DND-41 (cell line): ENCODE data around the gene SLC27A2.

Experiments
- ATAC-seq: fragments of 200-7000 bp; cut with Tn5 transposase; 3 replicates; pipeline ENCODE4 v1.9.1; 2021; ENCODE audit warnings: low read depth; ENCODE audit not compliant: insufficient read depth
- DNase-seq: peaks from one replicate; pipeline ENCODE4 v3.0.0-alpha.2; 2020
- H2AFZ ChIP-seq: 2 replicates; pipeline ENCODE4 v1.6.0; 2012; ENCODE audit warnings: low read depth, low read length
- H3K27ac ChIP-seq: 2 replicates; pipeline ENCODE4 v1.5.1; 2012; ENCODE audit warnings: low read length, inconsistent platforms
- H3K27me3 ChIP-seq: fragments of 200-600 bp; sonication (generic); 2 replicates; pipeline ENCODE4 v1.6.0; 2012; ENCODE audit warnings: low read length, mild to moderate bottlenecking, inconsistent platforms; ENCODE audit not compliant: insufficient read depth, poor library complexity
- H3K36me3 ChIP-seq: 2 replicates; pipeline ENCODE4 v1.5.1; 2012; ENCODE audit warnings: low read length, inconsistent platforms; ENCODE audit not compliant: insufficient read depth
- H3K4me1 ChIP-seq: 2 replicates; pipeline ENCODE4 v1.5.1; 2012; ENCODE audit warnings: mild to moderate bottlenecking, low read length; ENCODE audit not compliant: insufficient read depth
- H3K4me2 ChIP-seq: 2 replicates; pipeline ENCODE4 v1.6.0; 2012; ENCODE audit warnings: mild to moderate bottlenecking, moderate library complexity, low read length, inconsistent platforms; ENCODE audit not compliant: insufficient read depth
- H3K4me3 ChIP-seq, 2 experiments: fragments of 200-600 bp in 1 of 2; shearing (Covaris generic) in 1 of 2; 2 replicates each; pipeline ENCODE4 v1.5.1; 2012 to 2016; ENCODE audit warnings: inconsistent platforms in 2 of 2, low read length in 2 of 2, mild to moderate bottlenecking in 2 of 2, low read depth in 1 of 2, moderate library complexity in 1 of 2
- H3K79me2 ChIP-seq: 2 replicates; pipeline ENCODE4 v1.6.0; 2012; ENCODE audit warnings: low read length, inconsistent platforms; ENCODE audit not compliant: insufficient read depth
- H3K9ac ChIP-seq: 2 replicates; pipeline ENCODE4 v1.6.0; 2012; ENCODE audit warnings: low read depth, mild to moderate bottlenecking, inconsistent platforms, low read length, moderate library complexity
- H3K9me3 ChIP-seq: 2 replicates; pipeline ENCODE4 v1.5.1; 2012; ENCODE audit warnings: low read length, moderate library complexity, mild to moderate bottlenecking, inconsistent platforms; ENCODE audit not compliant: insufficient read depth, severe bottlenecking
- H4K20me1 ChIP-seq: 2 replicates; pipeline ENCODE4 v1.6.0; 2012; ENCODE audit warnings: low read length; ENCODE audit not compliant: insufficient read depth
- CTCF ChIP-seq: IDR thresholded peaks from 2 replicates; pipeline ENCODE4 v1.5.1; 2012; ENCODE audit warnings: borderline replicate concordance, low read length, moderate library complexity, mild to moderate bottlenecking; ENCODE audit not compliant: poor library complexity, severe bottlenecking; ENCODE audit errors: extremely low read depth
- EZH2 ChIP-seq: IDR thresholded peaks from 3 replicates; pipeline ENCODE4 v1.6.1; 2012; ENCODE audit warnings: borderline replicate concordance, low read depth, mild to moderate bottlenecking, moderate library complexity, low read length, inconsistent platforms; ENCODE audit not compliant: severe bottlenecking

SLC27A2 gene

GRCh38 chr15:50262533-50262932 lies 80.5 kb downstream of the SLC27A2 start:
- Histone ChIP-seq H2AFZ (no peak overlapping the region), H3K9me3 (no peaks in the 10 kb centered on the region), H3K36me3 (no peaks in the 10 kb centered on the region), H4K20me1 (no peaks in the 10 kb centered on the region), H3K9ac (no peak overlapping the region), H3K4me2 (no peak overlapping the region), H3K79me2 (no peaks in the 10 kb centered on the region), H3K27me3 (peaks cover 2% of the 10 kb centered on the region), H3K27ac (no peak overlapping the region), H3K4me1 (no peaks in the 10 kb centered on the region), H3K4me3 (no peak overlapping the region)
- TF ChIP-seq EZH2 = no peak
- ATAC-seq (peak; percentile 79), DNase-seq (peak; percentile 38)

GRCh38 chr15:50265620-50266019 lies 83.6 kb downstream of the SLC27A2 start, which contains the start of gene HDC:
HDC (minus strand) TSS chr15:50265726; CDS start chr15:50265623, 103 bp downstream.
- TF ChIP-seq EZH2 (no peak), CTCF (no peak)
- no peak for ATAC-seq

DNA sequence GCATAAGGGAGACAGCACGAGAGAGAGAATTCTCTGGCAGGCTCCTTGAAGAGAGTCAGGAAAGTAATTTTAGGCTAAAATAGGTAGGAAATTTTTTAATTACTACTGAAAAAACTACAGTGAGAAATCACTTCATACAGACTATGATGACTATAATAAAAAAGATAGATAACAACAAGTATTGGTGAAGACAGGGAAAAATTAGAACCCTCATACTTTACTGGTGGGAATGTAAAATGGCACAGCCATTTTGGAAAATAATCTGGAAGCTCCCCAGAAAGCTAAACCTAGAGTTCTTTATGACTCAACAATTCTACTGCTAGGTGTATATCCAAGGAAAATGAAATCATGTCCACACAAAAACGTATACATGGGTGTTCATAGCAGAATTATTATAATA lies 85.6 kb downstream of the SLC27A2 start:
- H3K27me3 ChIP-seq = peaks cover 2% of the 10 kb centered on the region
- H3K9me3 ChIP-seq = no peaks in the 10 kb centered on the region
- no peak overlapping the region for H3K4me3 ChIP-seq
- no peak for ATAC-seq
- H3K4me2 ChIP-seq = no peak overlapping the region
- TF ChIP-seq EZH2 (no peak), CTCF (no peak)
- H3K27ac ChIP-seq = no peak overlapping the region
- H3K4me1 ChIP-seq = no peaks in the 10 kb centered on the region
- H2AFZ ChIP-seq = no peak overlapping the region
- H3K79me2 ChIP-seq = no peaks in the 10 kb centered on the region
- H3K36me3 ChIP-seq = no peaks in the 10 kb centered on the region
- DNase-seq = no peak
- H4K20me1 ChIP-seq = no peaks in the 10 kb centered on the region
- no peak overlapping the region for H3K9ac ChIP-seq

More at GRCh38 chr15:50265620-50266019, 83.6 kb downstream of the SLC27A2 start, which contains the start of gene HDC:
- Histone ChIP-seq H2AFZ (no peak within 1 kb of the TSS), H3K9me3 (no peaks in the 10 kb centered on the region), H3K9ac (no peak within 1 kb of the TSS), H3K4me1 (no peaks in the 10 kb centered on the region), H3K27me3 (peaks cover 2% of the 10 kb centered on the region), H3K4me2 (no peak within 1 kb of the TSS), H3K36me3 (no peaks in the 10 kb centered on the region), H3K4me3 (no peak within 1 kb of the TSS), H4K20me1 (no peaks in the 10 kb centered on the region), H3K27ac (no peak within 1 kb of the TSS), H3K79me2 (no peaks in the 10 kb centered on the region)
- no peak for DNase-seq

- Histone ChIP-seq H3K9me3 (no peaks in the 10 kb centered on the region), H3K4me3 (no peak overlapping the region), H3K4me2 (no peak overlapping the region), H2AFZ (no peak overlapping the region), H3K27ac (no peak overlapping the region), H3K36me3 (no peaks in the 10 kb centered on the region; the same call in 1 of the 2 replicates), H3K4me1 (no peaks in the 10 kb centered on the region), H3K27me3 (no peaks in the 10 kb centered on the region), H3K9ac (no peak overlapping the region), H4K20me1 (no peaks in the 10 kb centered on the region), H3K79me2 (no peaks in the 10 kb centered on the region)
- TF ChIP-seq EZH2 = no peak
- DNase-seq (no peak), ATAC-seq (no peak)
These were observed 93.1 kb downstream of the SLC27A2 start for GRCh38 chr15:50275091-50275490.
